GM12878 (cell line): ENCODE measurements around the gene TNFRSF8. TPM values are rescaled to one million over a fixed set of nuclear protein-coding genes. Genes with fewer than 3 reads are reported as not detected.

Source experiments
- ATAC-seq: fragments of 200-7000 bp; cut with Tn5 transposase; 3 replicates; pipeline ENCODE4 v1.9.1; 2020; ENCODE audit warnings: mild to moderate bottlenecking, moderate library complexity
- BruUV-seq: library from RNA; stranded (reverse); fragments of 400-500 nt; replicated peaks from 2 replicates; lab custom pipeline; 2021; lab: Mats Ljungman, UMichigan
- CTCF ChIA-PET: fragments of 300-600 bp; sonication (Branson Sonifier 250); formaldehyde crosslinking; extraction: SDS; loops from one replicate; lab custom pipeline; 2021; ENCODE audit warnings: inconsistent platforms; lab: Yijun Ruan, JAX
- POLR2A ChIA-PET: fragments of 350-600 bp; formaldehyde crosslinking; extraction: SDS; loops from one replicate; lab custom pipeline; 2021; ENCODE audit warnings: inconsistent platforms; lab: Charles Lee
- RAD21 ChIA-PET: fragments of 300-600 bp; sonication (Branson Sonifier 250); formaldehyde crosslinking; loops from one replicate; lab custom pipeline; 2023; ENCODE audit warnings: antibody characterized with exemption; ENCODE audit not compliant: unreplicated experiment; lab: Charles Lee
- SMC1A ChIA-PET: fragments of 300-600 bp; sonication (Branson Sonifier 250); formaldehyde crosslinking; loops from one replicate; lab custom pipeline; 2023; ENCODE audit not compliant: unreplicated experiment, uncharacterized antibody; lab: Charles Lee
- DNase-seq: peaks from one replicate; pipeline ENCODE4 v3.0.0-alpha.2; 2011; ENCODE audit warnings: low read depth, low spot score
- FAIRE-seq: peaks from 3 replicates; lab custom pipeline; 2011; peaks lifted over from hg19 to GRCh38; lab: Jason Lieb, UNC
- H2AFZ ChIP-seq: 2 replicates; pipeline ENCODE4 v1.6.0; 2011; ENCODE audit warnings: low read depth, low read length, control low read depth; ENCODE audit not compliant: control insufficient read depth
- H3K27ac ChIP-seq: 2 replicates; pipeline ENCODE4 v1.5.1; 2011; ENCODE audit warnings: control low read depth; ENCODE audit not compliant: control insufficient read depth, insufficient read depth
- H3K27me3 ChIP-seq, 2 experiments: replicated peaks in 1 of 2; 2 replicates each; pipeline versions ENCODE4 v1.6.0 to v1.6.1; 2011; ENCODE audit warnings: low read length in 1 of 2; ENCODE audit not compliant: control insufficient read depth in 2 of 2, insufficient read depth in 2 of 2
- H3K36me3 ChIP-seq, 2 experiments: 2 replicates each; pipeline ENCODE4 v1.5.1; 2011; ENCODE audit warnings: low read length in 1 of 2; ENCODE audit not compliant: control insufficient read depth in 2 of 2, insufficient read depth in 2 of 2
- H3K4me1 ChIP-seq: 2 replicates; pipeline ENCODE4 v1.6.1; 2011; ENCODE audit warnings: mild to moderate bottlenecking, low read length, moderate library complexity, mixed read lengths; ENCODE audit not compliant: control insufficient read depth, insufficient read depth
- H3K4me2 ChIP-seq: 2 replicates; pipeline ENCODE4 v1.6.0; 2011; ENCODE audit warnings: control low read depth; ENCODE audit not compliant: control insufficient read depth, insufficient read depth
- H3K4me3 ChIP-seq: fragments of 200-600 bp; sonication (generic); 2 replicates; pipeline ENCODE4 v1.5.1; 2016
- H3K79me2 ChIP-seq: 2 replicates; pipeline ENCODE4 v1.6.0; 2011; ENCODE audit warnings: low read length; ENCODE audit not compliant: control insufficient read depth, insufficient read depth
- H3K9ac ChIP-seq: 2 replicates; pipeline ENCODE4 v1.8.0; 2011; ENCODE audit warnings: low read length, control low read depth, mixed read lengths; ENCODE audit not compliant: control insufficient read depth, insufficient read depth
- H3K9me3 ChIP-seq: replicated peaks from 3 replicates; pipeline ENCODE4 v1.5.1; 2011; ENCODE audit warnings: mild to moderate bottlenecking, low read length; ENCODE audit not compliant: control insufficient read depth, insufficient read depth
- H4K20me1 ChIP-seq: 2 replicates; pipeline ENCODE4 v1.6.0; 2011; ENCODE audit not compliant: control insufficient read depth, insufficient read depth
- BACH1 ChIP-seq: fragments of 450-650 bp; IDR thresholded peaks from 2 replicates; pipeline ENCODE4 v1.6.1; 2017; ENCODE audit warnings: mild to moderate bottlenecking, borderline replicate concordance
- BHLHE40 ChIP-seq, 2 experiments: fragments of 450-650 bp in 1 of 2; IDR thresholded peaks; 2 replicates each; pipeline ENCODE4 v1.6.1; 2011 to 2017; ENCODE audit warnings: low read depth in 2 of 2, borderline replicate concordance in 1 of 2, improper control_type of control experiment in 1 of 2, low read length in 1 of 2, mild to moderate bottlenecking in 1 of 2
- CTCF ChIP-seq, 3 experiments: IDR thresholded peaks in 2 of 3; conservative IDR thresholded peaks in 1 of 3; 2 replicates each; pipeline ENCODE4 v1.5.1; 2011; ENCODE audit warnings: low read depth in 3 of 3, low read length in 3 of 3, mild to moderate bottlenecking in 3 of 3, control low read depth in 2 of 3, moderate library complexity in 2 of 3, inconsistent platforms in 1 of 3, mixed read lengths in 1 of 3; ENCODE audit not compliant: control insufficient read depth in 2 of 3, insufficient read depth in 1 of 3; ENCODE audit errors: extremely low read depth in 1 of 3
- DPF2 ChIP-seq: fragments of 450-650 bp; IDR thresholded peaks from 2 replicates; pipeline ENCODE4 v1.6.1; 2017; ENCODE audit warnings: mild to moderate bottlenecking
- KDM1A ChIP-seq: fragments of 200-600 bp; sonication (generic); IDR thresholded peaks from 2 replicates; pipeline ENCODE4 v1.6.1; 2016; ENCODE audit warnings: borderline replicate concordance
- MXI1 ChIP-seq: fragments of 150-350 bp; IDR thresholded peaks from 2 replicates; pipeline ENCODE4 v1.6.1; 2011; ENCODE audit warnings: low read depth, mild to moderate bottlenecking, inconsistent platforms, low read length, improper control_type of control experiment
- NR2F1 ChIP-seq: fragments of 450-650 bp; conservative IDR thresholded peaks from 2 replicates; pipeline ENCODE4 v1.6.1; 2017; ENCODE audit warnings: mild to moderate bottlenecking
- PML ChIP-seq: IDR thresholded peaks from 2 replicates; pipeline ENCODE4 v1.6.1; 2012; ENCODE audit warnings: low read length, inconsistent platforms
- SMAD1 ChIP-seq: fragments of 450-650 bp; IDR thresholded peaks from 2 replicates; pipeline ENCODE4 v1.6.1; 2018; ENCODE audit warnings: mild to moderate bottlenecking, low read depth; ENCODE audit not compliant: partially characterized antibody
- ZNF217 ChIP-seq: fragments of 450-650 bp; IDR thresholded peaks from 2 replicates; pipeline ENCODE4 v1.6.1; 2017; ENCODE audit warnings: antibody characterized with exemption, mild to moderate bottlenecking
- WGBS: methylation state at CpG from one replicate; pipeline ENCODE4 v1.1.6; 2016; ENCODE audit warnings: low lambda C conversion rate; ENCODE audit not compliant: insufficient replicate concordance, insufficient coverage; ENCODE audit errors: missing lambda C conversion rate; 5-methylcytosine and 5-hydroxymethylcytosine counted together
- in situ Hi-C: fragments of 300-500 bp; cut with MboI; formaldehyde crosslinking; loops from 9 replicates; pipeline ENCODE4 v1.14.3; 2018; ENCODE audit warnings: mixed read lengths
- intact Hi-C: fragments of 100-400 bp; cut with micrococcal nuclease; formaldehyde crosslinking; loops from one replicate; pipeline ENCODE4 v1.14.2; 2022; ENCODE audit not compliant: unreplicated experiment
- polyA plus RNA-seq, 11 experiments: library from polyadenylated mRNA; depleted of rRNA in 4 of 11; unstranded in 6 of 11; stranded (reverse) in 5 of 11; fragments of >200 nt; fragmentation: Nextera tagmentation in 4 of 11; fragmentation: Illumina TruSeq in 1 of 11; extraction: Ambion mirVana in 4 of 11; extraction: Trizol in 1 of 11; gene quantifications; 1 replicate in 1 of 11; 2 replicates in 10 of 11; pipeline versions ENCODE4 v1.2.1 to v1.2.3, GENCODE V29; 2011 to 2016; ENCODE audit warnings: inconsistent platforms in 2 of 11, missing spikeins in 2 of 11, low read depth in 1 of 11
- total RNA-seq, 4 experiments: library from RNA; depleted of rRNA in 3 of 4; stranded (reverse); fragments of >200 nt in 3 of 4; fragmentation: Illumina TruSeq in 1 of 4; extraction: Trizol in 1 of 4; gene quantifications; 2 replicates each; pipeline versions ENCODE4 v1.2.1 to v1.2.3, GENCODE V29; 2013 to 2021
- TF ChIP-seq, protein P1 (sequence below): IDR thresholded peaks from 2 replicates; pipeline ENCODE4 v1.6.1; 2011; ENCODE audit warnings: mild to moderate bottlenecking, low read depth, low read length, moderate library complexity; ENCODE audit not compliant: insufficient replicate concordance
- TF ChIP-seq, protein P2 (sequence below): IDR thresholded peaks from 2 replicates; pipeline ENCODE4 v1.6.1; 2011; ENCODE audit warnings: low read depth, low read length, improper control_type of control experiment, borderline replicate concordance

Gene TNFRSF8
- total and polyA plus RNA-seq, 10 of the 15 experiments (the other 5 are each of a cell fraction or from before 2014, with no cell fraction given) = 9.8 to 114 (median 58.8) TPM

DNA sequence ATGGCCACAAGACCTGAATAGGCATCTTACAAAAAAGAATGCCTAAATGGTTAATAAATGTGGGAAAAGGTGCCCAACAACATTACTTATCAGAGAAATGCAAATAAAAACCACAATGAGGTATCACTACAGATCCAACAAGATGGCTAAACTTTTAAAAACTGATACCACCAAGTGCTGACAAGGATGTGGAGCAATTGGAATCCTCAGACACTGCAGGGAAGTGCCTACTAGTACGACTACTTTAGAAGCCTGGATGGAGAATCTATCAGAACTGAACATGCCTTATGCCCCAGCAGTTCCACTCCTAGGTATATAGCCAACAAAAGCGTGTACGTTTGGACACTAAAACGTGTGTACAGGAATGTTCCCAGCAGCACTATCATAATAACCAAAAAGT, 19.9 kb downstream of the TNFRSF8 start (continued):
- TF ChIP-seq PML (no peak), CTCF (IDR thresholded peaks at IDR 0.05 in 2 of 3, conservative IDR thresholded peaks at IDR 0.05 in 1 of 3; ENCODE audit: control insufficient read depth in 2 of 3, extremely low read depth in 1 of 3, insufficient read depth in 1 of 3, low read depth in 3 of 3, low read length in 3 of 3) (no peak), SMAD1 (no peak), ZNF217 (peak; percentile 44; the same call in 1 of the 2 replicates), NR2F1 (no peak)

DNA sequence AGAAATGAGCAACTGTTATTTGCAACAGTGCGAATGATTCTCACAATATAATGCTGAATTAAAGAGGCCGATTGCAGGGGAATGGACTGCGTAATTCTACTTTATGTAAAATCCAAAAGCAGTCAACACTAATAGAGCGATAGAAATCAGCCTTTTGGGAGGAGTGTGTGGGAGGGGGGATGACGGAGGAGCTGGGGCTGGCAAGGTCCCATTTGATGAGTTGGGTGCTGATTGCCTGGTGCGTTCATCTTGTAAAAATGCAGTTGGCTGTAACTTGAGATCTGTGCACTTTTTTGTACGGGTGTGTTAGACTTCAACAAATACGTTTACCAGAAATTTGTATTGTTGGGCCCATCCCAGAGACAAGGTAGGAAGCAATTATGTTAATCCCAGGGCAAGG, 20.7 kb downstream of the TNFRSF8 start:
- no peak for FAIRE-seq
- ChIA-PET RAD21 (interaction anchor here (1.1 kb wide), 1 partner anchor 17 kb away, joined by 3 read pairs; no protein-coding TSS in a partner anchor), SMC1A (no interaction called here)
- Histone ChIP-seq H4K20me1 (no peaks in the 10 kb centered on the region), H3K27me3 (no peaks in the 10 kb centered on the region), H3K27ac (no peak overlapping the region), H2AFZ (no peak overlapping the region), H3K4me1 (peaks cover 50% of the 10 kb centered on the region)
- intact Hi-C loops = no loop called here
- WGBS = 88% methylated on average over 8 of the region's 8 CpGs
- no TSS peak for BruUV-seq
- TF ChIP-seq, protein P1, sequence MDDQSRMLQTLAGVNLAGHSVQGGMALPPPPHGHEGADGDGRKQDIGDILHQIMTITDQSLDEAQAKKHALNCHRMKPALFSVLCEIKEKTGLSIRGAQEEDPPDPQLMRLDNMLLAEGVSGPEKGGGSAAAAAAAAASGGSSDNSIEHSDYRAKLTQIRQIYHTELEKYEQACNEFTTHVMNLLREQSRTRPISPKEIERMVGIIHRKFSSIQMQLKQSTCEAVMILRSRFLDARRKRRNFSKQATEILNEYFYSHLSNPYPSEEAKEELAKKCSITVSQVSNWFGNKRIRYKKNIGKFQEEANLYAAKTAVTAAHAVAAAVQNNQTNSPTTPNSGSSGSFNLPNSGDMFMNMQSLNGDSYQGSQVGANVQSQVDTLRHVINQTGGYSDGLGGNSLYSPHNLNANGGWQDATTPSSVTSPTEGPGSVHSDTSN = no peak
- TF ChIP-seq BHLHE40 (IDR thresholded peaks at IDR 0.05; ENCODE audit: borderline replicate concordance in 1 of 2, low read depth in 2 of 2, low read length in 1 of 2) (no peak), KDM1A (no peak), BACH1 (no peak), DPF2 (no peak), MXI1 (no peak)
- TF ChIP-seq, protein P2, sequence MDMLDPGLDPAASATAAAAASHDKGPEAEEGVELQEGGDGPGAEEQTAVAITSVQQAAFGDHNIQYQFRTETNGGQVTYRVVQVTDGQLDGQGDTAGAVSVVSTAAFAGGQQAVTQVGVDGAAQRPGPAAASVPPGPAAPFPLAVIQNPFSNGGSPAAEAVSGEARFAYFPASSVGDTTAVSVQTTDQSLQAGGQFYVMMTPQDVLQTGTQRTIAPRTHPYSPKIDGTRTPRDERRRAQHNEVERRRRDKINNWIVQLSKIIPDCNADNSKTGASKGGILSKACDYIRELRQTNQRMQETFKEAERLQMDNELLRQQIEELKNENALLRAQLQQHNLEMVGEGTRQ = no peak
- TF ChIP-seq, all 136 proteins: peak for 0
- POLR2A ChIA-PET = no interaction called here
- H3K9ac ChIP-seq = no peak overlapping the region
- H3K79me2 ChIP-seq = peaks cover 82% of the 10 kb centered on the region
- in situ Hi-C loops = no loop called here
- peaks cover 14 to 25% of the 10 kb centered on the region in 2 experiments for H3K36me3 ChIP-seq
- DNase-seq = no peak
- no peak overlapping the region for H3K4me2 ChIP-seq
- CTCF ChIA-PET = no interaction called here
- H3K9me3 ChIP-seq = peaks cover 5% of the 10 kb centered on the region; the same call in 2 of the 3 replicates
- H3K4me3 ChIP-seq = no peak overlapping the region
- no peak for ATAC-seq
